Activated CD8-positive, alpha-beta memory T cell treated with anti-CD3 and anti-CD28 coated beads for 1 hour (primary cell): ENCODE results near the gene BCAM.
A peak's percentile ranks its signal among the peaks of the same experiment; 100 is the strongest.
"Not testable (repeated sequence)": the region's sequence is repeated elsewhere in the genome, so short reads cannot be mapped to it uniquely, and the experiment has no call there.

ENCODE experiments used
- DNase-seq, 2 donors: peaks; one replicate each; pipeline ENCODE4 v3.0.0-alpha.2; 2020; ENCODE audit warnings: low read depth in 1 of 2; ENCODE audit errors: extremely low read depth in 1 of 2

BCAM gene, protein sequence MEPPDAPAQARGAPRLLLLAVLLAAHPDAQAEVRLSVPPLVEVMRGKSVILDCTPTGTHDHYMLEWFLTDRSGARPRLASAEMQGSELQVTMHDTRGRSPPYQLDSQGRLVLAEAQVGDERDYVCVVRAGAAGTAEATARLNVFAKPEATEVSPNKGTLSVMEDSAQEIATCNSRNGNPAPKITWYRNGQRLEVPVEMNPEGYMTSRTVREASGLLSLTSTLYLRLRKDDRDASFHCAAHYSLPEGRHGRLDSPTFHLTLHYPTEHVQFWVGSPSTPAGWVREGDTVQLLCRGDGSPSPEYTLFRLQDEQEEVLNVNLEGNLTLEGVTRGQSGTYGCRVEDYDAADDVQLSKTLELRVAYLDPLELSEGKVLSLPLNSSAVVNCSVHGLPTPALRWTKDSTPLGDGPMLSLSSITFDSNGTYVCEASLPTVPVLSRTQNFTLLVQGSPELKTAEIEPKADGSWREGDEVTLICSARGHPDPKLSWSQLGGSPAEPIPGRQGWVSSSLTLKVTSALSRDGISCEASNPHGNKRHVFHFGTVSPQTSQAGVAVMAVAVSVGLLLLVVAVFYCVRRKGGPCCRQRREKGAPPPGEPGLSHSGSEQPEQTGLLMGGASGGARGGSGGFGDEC

DNA sequence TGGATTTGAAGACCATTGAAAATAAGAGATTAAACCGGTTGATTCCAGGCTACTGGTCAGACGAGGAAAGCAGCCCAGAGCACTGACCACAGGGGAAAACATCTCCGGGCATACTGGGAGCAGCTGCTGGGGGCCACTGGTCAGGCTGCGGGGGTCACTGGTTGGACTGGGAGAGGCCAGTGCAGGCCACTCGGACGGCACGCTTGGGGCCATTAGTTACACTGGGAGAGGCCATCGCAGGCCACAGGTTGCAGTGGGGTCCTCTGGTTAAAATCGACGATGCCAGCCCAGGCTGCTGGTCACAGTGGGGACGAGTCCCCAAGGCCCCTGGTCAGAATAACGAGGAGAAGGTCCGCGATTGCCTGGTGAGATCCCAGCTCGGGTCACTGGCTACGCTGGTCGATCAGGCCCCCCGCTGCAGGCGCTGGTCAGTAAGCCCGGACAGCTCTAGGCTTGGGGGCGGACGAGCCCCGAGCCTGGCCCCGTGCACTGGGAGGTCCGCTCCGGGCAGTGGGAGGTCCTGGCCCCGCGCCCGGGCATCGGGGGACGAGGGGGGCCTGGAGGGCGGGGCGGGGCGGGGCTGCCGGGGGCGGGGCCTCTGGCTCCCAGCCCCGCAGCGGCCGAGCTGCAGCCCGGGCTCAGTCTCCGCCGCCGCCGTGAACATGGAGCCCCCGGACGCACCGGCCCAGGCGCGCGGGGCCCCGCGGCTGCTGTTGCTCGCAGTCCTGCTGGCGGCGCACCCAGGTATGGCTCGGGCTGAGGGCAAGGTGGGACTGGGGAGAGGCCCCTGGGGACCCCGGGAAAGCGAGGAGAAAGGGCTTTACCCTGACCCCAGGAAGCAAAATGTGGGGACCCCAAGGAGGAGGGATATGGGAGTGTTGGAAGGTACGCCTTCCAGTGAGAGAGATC lies at the start of gene BCAM:
Gene BCAM, plus strand, starts transcription at position 641 of the 909 bp plus-strand sequence. Its CDS starts 22 bp downstream, at position 663.
- no peak for DNase-seq

DNA sequence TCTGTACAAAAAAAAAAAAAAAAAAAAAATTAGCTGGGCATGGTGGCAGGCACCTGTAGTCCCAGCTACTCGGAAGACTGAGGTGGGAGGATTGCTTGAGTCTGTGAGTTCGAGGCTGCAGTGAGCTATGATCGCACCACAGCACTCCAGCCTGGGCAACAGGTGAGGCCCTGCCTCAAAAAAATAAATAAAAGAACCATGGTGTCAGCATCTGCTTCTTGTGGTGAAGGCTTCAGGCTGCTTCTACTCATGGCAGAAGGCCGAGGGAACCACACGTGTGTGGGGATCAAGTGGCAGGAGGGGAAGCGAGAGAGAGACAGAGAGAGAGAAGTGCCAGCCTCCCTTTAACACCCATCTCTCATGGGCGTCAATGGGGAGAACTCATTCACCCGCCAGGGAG lies 46.9 kb upstream of the BCAM start:
- DNase-seq, result no peak

DNA sequence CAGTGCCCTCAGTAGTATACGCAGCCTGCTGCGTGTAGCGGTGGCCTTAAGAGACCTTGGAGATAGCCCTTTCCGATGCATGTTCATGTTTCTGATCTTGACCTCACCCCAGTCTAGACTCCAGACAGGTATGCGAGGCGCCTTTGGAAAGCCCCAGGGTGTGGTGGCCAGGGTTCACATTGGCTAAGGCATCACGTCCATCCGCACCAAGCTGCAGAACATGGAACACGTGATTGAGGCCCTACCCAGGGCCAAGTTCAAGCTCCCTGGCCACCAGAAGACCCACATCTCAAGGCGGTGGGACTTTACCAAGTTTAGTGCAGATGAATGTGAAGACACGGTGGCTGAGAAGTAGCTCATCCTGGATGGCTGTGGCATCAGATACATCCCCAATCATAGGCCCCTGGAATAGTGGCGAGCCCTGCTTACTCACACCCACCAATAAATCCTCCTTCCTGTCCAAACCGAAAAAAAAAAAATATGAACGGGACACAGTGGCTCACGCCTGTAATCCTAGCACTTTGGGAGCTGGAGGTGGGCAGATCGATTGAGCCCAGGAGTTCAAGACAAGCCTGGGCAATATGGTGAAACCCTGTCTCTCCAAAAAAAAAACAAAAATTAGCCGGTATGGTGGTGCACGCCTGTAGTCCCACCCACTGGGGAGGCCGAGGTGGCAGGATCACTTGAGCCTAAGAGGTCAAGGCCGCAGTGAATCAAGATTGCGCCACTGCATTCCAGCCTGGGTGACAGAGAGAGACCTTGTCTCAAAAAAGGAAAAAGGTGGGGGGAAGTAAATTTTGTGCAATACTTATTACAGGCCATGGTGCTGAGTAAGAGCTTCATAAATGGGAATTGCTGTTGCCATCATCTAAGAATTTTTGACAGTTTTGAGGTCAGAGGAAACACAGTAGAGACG lies 43.6 kb upstream of the BCAM start:
- DNase-seq, result no peak

DNA sequence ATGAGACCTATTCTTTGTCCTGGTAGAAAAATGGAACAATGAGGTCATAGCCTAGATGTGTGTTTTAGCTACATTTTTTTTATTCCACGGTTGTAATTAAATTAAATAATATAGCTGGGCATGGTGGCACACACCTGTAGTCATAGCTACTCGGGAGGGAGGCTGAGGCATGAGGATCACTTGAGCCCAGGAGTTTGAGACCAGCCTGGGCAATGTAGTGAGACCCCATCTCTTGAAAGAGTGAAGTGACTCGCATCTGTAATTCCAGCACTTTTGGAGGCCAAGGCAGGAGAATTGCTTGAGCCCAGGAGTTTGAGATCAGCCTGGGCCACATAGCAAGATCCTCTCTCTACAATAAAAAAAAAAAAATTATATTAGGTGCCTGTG lies 43.0 kb upstream of the BCAM start:
- no peak for DNase-seq

DNA sequence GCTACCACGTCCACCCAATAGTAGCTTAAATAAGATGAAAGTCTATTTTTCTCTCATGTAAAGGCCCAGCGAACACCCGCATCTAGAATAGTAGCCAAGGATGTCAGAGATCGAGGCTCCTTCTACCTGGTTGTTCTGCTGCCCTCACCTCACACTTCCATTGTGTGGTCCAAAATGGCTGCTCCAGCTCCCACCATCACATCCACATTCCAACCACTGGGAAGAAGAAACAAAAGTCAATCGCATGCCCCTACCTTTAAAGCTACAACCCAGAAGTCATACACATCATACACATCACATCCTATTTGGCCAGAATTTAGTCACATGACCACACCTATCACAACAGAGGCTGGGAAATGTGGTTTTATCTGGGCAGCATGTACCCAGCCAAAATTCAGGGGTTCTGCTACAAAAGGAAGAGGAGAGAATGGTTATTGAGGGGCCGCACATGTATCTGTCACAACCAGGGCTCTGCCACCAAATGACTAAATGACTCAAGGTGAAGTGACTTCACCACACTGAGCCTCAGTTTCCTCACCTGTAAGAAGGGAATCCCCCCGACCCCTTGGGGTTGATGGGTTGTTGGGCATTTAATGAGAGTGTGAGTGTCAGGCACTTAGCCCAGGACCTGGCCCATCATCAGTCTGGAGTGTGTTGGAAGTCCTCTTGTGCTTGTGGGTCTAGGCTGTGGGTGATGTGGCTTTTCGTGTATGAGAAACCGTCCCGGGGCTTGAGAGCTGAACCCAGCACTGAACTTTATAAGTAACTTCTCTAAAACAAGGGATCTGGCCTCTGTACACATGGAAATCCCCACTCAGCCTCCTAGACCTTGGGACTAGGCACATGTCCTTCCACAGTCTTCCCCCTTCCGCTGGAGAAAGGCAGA lies 41.4 kb upstream of the BCAM start:
- no peak for DNase-seq

DNA sequence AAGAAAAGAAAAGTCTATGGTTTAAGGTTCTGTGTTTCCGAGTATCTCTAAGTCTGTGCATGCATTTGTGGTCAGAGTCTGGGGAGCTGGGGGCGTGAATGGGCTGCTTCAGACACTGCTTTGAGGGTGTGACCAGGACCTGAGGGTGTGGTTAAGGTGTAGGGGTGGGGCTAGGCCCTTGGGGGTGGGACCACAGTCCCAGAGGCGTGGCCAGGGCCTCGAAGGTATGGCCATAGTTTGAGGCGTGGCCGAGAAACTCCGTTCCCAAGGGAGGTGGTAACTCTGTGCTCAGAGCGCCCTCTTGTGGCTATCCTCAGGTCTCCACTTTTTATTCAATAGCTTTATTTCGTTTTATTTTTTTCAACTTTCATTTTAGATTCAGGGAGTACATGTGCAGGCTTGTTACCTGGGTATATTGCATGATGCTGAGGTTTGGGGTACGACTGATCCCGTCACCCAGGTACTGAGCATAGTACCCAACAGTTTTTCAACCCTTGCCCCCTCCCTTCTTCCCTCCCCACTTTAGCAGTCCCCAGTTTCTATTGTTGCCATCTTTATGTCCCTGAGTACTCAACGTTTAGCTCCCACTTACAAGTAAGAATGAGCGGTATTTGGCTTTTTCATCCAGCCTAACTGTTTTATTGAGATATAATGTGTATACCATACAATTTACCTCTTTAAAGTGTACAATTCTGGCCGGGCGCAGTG lies 38.2 kb upstream of the BCAM start:
- peak; percentile 94 to 98 for DNase-seq

DNA sequence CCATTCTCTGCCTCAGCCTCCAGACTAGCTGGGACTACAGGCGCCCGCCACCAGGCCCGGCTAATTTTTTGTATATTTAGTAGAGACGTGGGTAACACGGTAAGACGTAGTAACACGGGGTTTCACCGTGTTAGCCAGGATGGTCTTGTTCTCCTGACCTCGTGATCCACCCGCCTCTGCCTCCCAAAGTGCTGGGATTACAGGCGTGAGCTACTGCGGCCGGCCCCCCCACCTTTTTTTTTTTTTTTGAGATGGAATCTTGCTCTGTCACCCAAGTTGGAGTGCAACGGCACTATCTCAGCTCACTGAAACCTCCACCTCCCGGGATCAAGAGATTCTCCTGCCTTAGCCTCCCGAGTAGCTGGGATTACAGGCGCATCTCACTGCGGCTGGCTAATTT lies 36.8 kb upstream of the BCAM start:
- not testable (repeated sequence) for DNase-seq

DNA sequence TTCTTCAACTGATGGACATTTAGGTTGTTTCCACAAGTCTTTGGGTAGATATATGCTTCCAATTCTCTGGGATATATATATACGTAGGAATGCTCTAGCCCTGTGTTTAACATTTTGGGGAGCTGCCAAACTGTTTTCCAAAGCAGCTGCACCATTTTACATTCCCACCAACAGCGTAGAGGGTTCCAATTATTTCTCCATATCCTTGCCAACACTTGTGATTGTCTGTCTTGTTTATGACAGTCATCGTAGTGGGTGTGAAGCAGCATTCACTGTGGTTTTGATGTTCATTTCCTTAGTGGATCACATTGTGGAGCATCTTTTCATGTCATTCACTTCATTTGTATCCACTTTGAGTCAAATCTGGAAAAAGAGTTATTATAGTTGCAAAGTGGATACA lies 35.9 kb upstream of the BCAM start:
- DNase-seq, result no peak

DNA sequence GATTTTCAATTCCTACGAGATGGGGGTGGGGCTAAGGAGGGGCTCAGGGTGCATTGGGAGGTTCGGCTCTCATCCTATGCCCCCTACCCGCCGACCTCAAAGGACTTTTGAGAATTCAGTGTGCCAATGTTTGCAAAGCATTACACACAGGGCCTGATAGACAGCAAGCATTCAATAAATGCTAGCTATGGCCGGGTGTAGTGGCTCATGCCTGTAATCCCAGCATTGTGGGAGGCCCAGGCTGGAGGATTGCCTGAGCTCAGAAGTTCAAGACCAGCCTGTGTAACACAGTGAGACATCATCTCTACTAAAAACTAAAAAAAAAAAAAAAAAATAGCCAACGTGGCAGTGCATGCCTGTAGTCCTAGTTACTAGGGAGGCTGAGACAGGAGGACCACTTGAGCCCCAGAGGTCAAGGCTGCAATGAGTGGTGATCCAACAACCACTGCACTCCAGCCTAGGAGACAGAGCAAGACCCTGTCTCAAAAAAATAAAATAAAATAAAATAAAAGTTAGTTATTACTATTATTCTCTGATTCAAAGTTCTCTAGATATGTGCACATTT lies 33.1 kb upstream of the BCAM start:
- DNase-seq, result no peak

DNA sequence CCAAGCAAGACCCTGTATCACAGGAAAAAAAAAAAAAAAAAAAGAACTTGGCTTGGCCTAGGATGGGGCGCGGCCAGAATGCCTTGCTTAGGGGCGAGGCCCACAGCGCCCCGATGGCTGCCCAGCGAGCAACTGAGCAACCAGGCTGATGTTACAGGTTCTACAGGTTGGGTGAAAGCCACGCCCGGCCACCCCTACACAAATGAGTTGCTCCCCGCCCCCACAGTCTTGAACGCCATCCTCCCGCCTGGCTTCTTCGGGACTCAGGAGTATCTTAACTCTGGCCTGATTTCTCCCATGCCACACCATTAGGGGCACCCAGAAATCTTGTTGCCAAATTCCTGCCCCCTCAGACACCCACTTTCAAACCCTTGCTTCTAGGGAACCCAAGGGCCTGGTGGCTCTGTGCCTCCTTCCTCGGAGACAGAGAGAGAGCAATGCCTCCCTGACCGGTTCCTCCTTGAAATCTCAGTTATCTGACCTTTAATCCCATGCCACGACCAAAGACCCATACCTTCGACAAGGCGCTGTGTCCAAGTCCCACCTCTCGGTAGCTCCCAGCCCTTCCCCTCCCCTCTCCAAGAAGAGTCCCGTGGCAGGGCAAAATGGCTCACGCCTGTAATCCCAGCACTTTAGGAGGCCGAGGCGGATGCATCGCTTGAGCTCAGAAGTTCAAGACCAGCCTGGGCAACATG lies 32.4 kb upstream of the BCAM start:
- DNase-seq, result no peak

DNA sequence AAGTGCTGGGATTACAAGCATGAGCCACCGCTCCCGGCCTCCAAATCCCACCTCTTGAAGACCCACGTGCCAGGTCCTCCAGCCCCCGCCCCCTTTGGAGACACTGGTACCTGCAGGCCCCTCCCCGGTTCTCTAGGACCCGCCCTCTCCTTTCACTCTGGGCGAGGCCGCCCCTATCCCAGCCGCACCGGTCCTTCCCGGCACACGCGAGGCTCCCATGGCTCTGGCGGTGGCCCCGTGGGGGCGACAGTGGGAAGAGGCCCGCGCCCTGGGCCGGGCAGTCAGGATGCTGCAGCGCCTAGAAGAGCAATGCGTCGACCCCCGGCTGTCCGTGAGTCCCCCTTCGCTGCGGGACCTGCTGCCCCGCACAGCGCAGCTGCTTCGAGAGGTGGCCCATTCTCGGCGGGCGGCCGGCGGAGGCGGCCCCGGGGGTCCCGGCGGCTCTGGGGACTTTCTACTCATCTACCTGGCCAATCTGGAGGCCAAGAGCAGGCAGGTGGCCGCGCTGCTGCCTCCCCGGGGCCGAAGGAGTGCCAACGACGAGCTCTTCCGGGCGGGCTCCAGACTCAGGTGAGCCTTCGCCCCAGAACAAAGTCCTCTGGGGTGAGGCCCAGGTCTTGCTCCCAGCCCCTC lies 31.1 kb upstream of the BCAM start, which contains the start of gene CBLC:
Gene CBLC, plus strand, starts transcription at position 176 of the 633 bp plus-strand sequence. Its CDS starts 42 bp downstream, at position 218.
- no peak for DNase-seq

DNA sequence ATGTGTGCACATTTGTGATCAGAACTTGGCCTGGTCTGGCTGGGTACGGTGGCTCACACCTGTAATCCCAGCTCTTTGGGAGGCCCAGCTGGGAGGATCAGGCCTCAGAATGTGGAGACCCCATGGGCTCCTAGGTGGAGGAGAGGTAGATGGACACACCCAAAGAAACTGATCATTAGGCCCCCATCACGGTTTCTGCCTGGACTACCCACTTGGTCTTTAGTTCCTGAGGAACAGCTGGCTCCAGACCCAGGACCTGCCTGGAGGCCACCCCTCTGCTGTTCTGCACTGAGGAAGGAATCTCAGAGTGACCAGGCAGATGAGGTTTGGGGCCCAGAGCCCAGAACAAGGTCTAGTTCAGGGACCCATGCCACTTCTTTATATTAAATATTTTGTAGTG lies 29.8 kb upstream of the BCAM start:
- DNase-seq, result no peak

DNA sequence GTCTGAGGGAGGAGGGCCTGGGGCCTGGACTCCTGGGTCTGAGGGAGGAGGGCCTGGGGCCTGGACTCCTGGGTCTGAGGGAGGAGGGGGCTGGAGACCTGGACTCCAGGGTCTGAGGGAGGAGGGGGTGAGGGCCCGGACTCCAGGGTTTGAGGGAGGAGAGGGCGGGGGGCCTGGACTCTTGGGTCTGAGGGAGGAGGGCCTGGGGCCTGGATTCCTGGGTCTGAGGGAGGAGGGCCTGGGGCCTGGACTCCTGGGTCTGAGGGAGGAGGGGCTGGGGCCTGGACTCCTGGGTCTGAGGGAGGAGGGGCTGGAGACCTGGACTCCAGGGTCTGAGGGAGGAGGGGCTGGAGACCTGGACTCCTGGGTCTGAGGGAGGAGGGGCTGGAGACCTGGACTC lies 27.2 kb upstream of the BCAM start:
- not testable (repeated sequence) for DNase-seq

DNA sequence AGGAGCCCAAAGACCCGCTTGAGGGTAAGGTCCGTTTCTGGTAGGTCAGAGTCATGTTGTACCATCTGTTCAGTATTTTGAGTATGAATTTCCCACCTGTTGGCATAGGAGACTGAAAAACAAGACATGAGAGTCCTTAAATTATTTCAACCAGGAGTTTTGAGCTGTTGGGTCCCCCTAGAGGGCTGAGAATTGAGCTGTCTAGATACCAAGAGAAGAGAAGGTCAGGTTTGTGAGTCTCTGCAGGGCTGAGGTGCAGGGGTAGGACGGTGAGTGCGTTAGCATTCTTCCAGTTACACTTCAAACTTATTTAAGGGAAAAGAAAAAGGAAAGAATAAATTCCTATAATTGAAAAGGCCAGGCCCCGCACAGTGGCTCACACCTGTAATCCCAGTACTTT lies 26.2 kb upstream of the BCAM start:
- no peak for DNase-seq

DNA sequence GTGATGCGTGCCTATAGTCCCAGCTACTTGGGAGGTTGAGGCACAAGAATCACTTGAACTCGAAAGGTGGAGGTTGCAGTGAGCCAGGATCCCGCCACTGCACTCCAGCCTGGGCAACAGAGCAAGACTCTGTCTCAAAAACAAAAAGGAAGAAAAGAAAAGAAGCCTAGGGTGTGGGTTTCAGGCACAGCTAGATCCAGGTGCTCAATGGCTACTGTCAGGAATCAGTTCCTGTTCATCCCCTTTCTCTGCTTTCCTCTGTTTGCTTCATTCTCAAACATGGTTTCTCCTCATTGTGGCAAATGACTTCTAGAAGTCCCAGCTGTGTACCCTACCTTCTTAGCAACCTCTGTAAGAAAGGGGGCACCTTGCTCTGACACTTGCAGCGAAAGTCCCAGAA lies 25.4 kb upstream of the BCAM start:
- DNase-seq, result no peak

DNA sequence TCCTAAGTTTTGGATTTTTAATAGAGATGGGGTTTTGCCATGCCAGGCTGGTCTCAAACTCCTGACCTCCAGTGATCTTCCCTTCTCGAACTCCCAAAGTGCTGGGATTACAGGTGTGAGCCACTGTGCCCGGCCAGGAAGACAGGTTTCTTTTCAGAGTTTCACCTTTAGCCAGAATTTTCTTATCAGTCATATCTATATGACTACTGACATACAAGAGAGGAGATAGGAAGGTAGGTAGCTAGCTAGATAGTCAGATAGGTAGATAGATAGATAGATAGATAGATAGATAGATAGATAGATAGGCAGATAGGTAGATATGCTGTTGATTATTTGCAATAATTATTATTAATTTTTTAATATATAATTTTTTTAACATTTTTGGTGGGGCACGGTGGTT lies 23.6 kb upstream of the BCAM start:
- no peak for DNase-seq

DNA sequence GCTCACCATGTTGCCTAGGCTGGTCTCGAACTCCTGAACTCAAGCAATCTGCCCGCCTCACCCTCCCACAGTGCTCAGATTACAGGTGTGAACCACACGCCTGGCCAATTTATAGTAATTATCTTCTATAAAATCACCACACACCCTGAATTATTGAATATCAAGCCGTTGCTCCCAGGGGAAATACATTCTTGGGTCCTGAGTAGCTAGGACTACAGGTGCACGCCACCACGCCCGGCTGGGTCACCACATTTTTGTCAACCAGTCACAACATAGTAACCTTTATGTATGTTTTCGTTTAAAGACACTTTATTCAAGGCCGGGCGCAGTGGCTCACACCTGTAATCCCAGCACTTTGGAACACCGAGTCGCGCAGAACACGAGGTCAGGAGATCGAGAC lies 22.9 kb upstream of the BCAM start:
- DNase-seq, result no peak
